NB4 (cell line): ENCODE measurements around the gene RAD51AP2.

Source experiments
- DNase-seq: peaks from one replicate; pipeline ENCODE4 v3.0.0; 2010; ENCODE audit warnings: low read depth
- H3K4me3 ChIP-seq: one replicate; pipeline ENCODE4 v1.5.1; 2011; ENCODE audit warnings: mild to moderate bottlenecking, low read depth, low read length, moderate library complexity
- CTCF ChIP-seq: IDR thresholded peaks from one replicate; pipeline ENCODE4 v1.5.1; 2012; ENCODE audit warnings: low read depth, low read length
- MAX ChIP-seq: IDR thresholded peaks from 2 replicates; pipeline ENCODE4 v1.6.1; 2011; ENCODE audit warnings: low read depth, low read length
- MYC ChIP-seq: IDR thresholded peaks from 2 replicates; pipeline ENCODE4 v1.6.1; 2011; ENCODE audit warnings: low read depth, low read length
- POLR2A ChIP-seq: IDR thresholded peaks from 2 replicates; pipeline ENCODE4 v1.6.1; 2011; ENCODE audit warnings: mild to moderate bottlenecking; ENCODE audit not compliant: insufficient read length; ENCODE audit errors: extremely low read depth

Gene RAD51AP2

GRCh38 chr2:17522303-17522702 is 4.1 kb upstream of the RAD51AP2 start:
- no peak overlapping the region for H3K4me3 ChIP-seq
- no peak for DNase-seq
- TF ChIP-seq CTCF (no peak), POLR2A (no peak), MAX (no peak), MYC (no peak)

GRCh38 chr2:17521621-17522020 is 3.4 kb upstream of the RAD51AP2 start:
- TF ChIP-seq MYC (no peak), MAX (no peak), CTCF (no peak), POLR2A (no peak)
- no peak for DNase-seq
- H3K4me3 ChIP-seq = no peak overlapping the region

- DNase-seq = no peak
- no peak overlapping the region for H3K4me3 ChIP-seq
- no peak for TF ChIP-seq MAX
- TF ChIP-seq CTCF = no peak
- no peak for TF ChIP-seq POLR2A
- TF ChIP-seq MYC = no peak
Observed at GRCh38 chr2:17520761-17521160, 2.5 kb upstream of the RAD51AP2 start.

- TF ChIP-seq CTCF (no peak), POLR2A (no peak), MAX (no peak), MYC (no peak)
- H3K4me3 ChIP-seq = no peak overlapping the region
- no peak for DNase-seq
Observed at GRCh38 chr2:17519486-17519885, 1.2 kb upstream of the RAD51AP2 start.

- DNase-seq = no peak
- no peak for TF ChIP-seq MAX
- no peak for TF ChIP-seq POLR2A
- no peak for TF ChIP-seq CTCF
- TF ChIP-seq MYC = no peak
- H3K4me3 ChIP-seq = no peak overlapping the region
Observed at GRCh38 chr2:17517481-17518211, 594 bp downstream of the RAD51AP2 start.
